Activated CD4-positive, alpha-beta T cell treated with anti-CD3 and anti-CD28 coated beads for 24 hours (primary cell): Measurements from ENCODE around the gene EPHA2.

Experiments
- DNase-seq, 2 donors: peaks; one replicate each; pipeline ENCODE4 v3.0.0-alpha.2; 2020; ENCODE audit warnings: low read depth in 2 of 2

The EPHA2 gene

DNA sequence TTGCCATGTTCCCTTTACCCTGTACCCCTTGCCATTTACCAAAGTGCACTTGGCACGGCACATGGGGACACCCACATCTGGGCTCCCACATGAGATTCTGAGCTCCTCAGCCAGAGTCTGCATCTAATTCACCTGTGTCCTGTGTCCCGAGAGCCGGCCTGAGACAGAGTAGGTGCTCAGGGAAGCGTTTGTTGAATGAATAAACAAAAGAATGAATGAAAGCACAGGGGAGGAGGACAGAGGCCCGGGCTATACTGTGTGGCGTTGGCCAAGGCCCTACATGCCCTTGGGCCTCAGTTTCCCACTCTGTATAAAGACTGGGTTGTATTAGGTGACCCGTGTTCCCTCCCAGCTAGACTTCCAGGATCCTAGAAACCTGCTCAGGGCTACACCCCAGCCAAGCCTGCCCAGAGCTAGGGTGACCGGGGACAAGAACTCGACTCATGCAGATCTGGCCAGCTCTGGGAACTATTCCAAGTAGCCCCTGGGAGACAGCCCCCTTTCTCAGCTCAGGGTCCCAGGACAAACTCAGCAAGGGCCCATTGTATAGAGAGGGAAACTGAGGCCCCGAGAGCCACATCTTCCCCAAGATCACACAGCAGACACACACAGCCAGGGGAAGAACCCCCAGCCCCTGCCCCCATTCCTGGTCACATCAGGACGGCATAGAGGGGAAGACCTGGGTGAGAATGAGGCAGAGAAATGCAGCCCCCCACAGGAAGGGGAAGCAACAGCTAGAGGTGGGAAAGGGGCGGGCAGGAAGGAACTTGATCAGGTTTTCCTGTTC lies 6.0 kb downstream of the EPHA2 start:
- DNase-seq: no peak

DNA sequence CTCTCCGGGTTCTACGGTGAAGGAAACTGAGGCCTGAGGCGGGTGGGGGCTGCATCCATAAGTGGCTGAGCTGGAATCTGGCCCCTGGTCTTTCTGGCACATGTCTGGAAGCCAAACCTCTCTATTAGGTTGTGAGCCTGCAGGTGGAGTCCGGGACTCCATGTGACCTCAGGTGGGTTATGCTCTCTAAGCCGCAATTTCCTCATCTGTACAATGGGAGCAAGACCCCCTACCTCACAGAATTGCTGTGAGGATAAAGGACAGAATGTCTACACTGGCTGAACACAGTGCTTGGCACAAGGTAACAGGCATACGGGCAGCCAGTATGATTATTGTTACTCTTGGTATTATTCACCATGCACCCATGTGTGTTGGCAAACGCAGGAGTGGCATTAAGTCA lies 6.7 kb downstream of the EPHA2 start:
- DNase-seq: no peak

DNA sequence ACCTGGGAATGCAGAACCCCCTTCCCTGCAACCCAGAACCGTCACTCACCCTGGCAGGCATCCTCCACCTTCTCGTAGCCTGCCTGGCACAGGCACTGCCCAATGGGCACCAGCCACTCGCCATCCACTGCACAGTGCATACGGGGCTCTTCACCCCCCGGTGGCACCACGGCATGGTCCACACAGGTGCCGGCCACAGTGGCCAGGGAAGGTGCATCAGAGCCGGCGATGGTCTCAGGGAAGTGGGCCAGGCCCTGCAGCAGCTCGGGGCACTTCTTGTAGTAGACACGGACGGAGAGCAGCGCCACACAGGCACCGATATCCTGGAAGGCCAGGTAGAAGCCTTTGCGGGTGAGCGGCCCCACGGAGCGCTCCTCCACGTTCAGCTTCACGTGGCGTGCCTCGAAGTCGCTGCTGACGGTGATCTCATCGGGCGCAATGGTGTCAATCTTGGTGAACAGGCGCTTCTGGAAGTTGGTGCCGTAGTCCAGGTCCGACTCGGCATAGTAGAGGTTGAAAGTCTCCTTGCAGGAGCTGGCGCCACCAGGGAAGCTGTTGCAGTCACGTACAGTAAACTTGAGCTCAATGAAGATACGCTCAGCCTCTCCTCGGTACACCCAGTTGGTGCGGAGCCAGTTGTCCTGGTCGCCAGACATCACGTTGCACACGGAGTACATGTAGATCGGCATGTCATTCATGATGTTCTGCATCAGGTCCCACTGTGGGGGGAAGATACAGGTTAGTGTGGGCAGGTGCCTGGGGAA lies 7.4 kb downstream of the EPHA2 start:
- no peak for DNase-seq

DNA sequence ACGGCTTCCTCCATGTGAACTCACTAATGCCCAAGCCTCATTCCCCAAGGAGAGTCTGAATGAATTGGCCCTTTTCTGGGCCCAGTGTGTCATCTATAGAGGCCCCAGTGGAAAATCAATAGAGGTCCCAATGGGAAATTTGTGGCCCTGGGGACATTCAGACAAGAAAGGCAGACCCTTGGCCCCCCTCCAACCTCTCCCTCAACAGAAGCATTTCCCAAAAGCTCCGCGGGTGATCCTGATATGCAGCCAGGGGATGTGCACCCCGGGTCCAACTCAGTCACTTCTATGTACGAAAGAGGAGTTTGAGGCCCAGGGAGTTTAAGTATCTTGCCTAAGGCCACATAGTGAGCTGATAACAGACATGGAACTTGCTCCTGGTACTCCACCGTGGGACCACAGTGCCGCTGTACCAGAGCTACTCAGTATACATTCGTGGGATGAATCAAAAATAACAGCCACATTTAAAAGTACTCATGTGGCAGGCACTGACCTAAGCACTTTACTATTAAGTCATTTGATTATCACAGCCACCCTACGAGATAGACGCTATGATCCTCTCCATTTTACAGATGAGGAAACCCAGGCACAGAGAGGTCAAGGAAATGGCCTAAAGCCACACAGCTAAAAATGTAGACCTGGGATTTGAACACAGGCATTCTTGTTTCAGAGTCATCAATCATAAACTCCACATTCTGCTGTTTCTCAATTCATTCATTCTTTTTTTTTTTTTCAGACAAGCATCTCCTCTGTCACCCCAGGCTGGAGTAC lies 8.5 kb downstream of the EPHA2 start:
- DNase-seq: no peak

DNA sequence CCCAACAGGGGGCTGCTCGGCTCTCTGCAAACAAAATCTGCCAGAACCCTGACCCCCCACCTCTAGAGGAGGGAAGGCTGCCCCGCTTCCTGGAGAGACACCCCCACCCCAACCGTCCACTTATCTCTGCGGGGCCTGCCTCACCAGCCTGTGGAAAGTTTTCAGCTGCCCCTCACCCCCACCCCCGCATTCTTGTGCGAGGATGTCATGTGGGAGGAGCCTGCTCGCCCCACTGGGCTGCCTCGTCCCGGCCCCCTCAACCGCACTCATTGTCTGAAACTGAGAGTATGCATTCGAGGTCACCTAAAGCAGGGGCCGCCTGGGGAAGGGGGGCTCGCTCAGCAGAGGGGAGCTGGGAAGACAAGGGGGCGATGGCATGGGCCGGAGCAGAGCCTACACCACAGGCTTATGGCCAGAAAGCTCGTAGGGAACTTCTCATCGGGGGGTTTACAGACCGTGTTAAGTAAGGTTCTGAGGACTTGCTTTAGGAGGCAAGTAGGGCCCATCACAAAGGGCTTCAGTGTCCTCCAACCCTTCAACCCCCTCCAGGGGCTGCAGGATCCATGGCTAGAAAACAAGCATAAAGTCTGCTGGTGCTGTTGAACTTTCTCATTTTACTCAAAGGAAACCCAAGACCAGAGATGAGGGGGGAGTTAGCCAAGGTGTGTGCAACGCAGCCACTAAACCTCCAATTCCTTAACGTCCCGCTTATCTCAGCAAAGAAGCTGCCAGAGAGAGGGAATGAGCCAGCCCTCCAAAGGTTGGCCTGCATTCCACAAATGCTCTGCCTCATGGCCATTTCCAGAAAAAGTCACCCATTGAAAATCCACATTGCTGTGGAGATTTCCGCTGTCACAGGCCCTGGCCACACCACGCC lies 9.4 kb downstream of the EPHA2 start:
- no peak for DNase-seq

DNA sequence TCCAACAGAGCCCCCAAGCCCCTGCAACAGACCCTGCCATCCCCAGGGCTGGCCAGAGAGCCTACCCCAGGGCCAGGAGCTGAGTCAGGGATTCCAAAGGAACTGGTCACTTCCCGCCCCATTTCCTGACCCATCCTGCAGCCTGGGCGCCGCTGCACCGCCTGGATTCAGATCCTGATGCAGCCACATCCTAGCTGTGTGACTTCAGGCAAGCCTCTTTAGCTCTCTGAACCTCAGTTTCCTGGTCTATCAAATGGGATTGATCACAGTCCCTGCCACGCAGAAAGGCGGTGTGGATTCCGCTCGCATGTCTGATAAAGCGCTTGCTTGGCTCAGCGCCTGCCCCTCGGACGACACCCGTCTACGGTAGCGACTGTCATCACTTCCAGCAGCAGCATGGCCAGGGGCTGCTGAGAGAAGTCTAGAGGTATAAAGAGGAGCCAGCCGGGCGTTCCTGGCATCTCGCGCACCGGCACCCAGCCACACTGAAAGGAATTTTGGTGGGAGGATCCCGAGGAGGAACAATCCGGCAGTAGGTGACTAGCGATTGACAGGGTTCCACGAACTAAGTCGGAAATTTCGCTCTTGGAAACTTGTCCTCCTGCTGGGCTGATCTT lies 10.1 kb downstream of the EPHA2 start:
- no peak for DNase-seq

DNA sequence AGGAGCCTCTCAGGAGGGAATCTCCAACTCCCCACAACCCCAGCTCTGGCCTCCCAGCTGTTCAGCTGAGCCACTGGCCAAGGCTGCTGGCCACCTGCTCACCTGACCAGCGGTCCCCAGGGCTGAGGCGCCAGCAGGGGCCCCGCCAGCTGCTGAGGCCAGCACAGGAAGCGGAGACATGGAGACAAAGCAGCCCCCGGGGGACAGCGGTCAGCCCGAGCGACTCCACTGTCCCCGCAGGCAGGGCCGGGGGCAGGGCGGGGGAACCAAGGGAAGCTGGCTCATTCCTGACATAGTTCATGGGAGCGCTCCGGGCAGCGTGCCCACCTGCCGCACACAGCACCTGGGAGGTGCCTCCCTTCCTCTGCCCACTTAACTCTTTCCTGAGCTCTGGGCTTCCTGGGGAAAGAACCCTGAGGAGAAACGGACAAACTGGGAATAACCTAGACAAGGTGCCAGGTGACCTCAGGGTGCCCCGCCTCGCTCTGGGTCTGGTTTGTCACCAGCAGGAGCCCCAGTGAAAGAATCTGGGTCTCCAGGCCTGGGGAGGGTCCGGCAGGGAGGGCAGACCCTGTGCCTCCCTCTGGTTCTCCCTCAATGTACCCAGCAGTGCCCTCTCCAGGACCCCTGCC lies 10.7 kb downstream of the EPHA2 start:
- no peak for DNase-seq

DNA sequence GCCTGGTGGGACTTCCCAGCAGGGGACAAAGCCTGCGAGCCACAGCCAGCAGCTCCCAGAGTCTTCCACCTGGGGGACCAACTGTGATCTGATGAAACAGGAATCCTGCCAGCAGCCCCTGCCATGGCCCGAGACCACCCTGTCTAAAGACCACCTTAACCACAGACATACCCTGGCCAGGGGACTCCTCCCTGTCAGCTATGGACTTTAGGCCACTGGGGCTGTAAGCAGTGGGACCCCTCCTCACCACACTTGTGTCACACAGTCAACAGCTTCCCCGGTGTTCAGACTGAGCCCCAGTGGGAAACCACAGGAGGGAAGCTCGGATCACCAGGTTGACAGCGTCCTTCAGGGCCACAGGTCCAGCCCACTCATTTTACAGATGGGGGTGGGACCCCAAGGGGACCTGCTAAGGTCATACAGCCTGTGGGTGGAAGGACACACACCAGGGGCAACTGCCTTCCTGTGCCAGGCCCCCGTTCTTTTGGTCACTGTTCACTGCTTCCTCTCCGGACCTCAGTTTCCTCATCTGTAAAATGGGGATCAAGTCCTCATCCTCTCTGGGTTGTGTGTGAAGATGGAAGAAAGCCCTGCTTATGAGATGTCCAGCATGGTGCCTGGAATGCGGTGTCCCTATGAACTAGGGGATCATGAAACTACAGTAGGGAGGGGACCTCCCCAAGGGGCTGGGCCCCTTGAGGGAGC lies 11.4 kb downstream of the EPHA2 start:
- DNase-seq: no peak

DNA sequence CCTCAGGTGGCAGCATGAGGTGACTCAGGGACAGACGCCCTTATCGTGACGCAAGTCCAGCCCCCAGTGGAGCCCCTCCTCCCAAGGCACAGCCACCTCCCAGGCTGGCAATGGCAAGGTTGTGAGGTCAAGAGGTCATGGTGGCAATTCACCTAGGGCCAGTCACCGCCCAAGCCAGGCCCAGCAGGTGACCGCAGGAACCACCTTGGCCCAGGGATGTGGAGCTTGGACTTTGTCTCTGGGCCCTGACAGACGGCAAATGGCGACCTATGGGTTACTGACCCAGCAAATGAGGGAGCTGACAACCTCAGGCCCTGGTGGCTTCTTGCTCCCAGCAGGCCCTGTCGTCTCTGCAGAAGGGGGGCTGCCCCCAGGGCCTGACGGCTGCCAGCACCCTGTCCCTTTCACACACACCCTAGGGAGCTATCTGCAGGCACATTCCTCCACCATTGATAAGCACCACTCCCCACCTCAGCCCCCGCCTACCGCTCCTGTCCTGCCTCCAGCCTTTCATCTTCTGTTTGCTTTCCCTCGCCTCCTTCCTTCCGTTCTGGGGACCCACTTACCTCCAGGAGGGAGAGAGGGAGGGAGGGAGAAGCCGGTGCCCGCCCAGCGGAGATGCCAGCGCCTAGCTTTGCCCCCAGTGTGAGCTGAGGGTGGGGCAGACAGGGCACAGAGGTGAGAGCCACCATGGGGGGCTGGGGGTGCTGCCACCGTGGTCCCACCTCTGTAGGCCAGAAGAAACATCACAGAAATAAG lies 12.1 kb downstream of the EPHA2 start:
- DNase-seq: no peak

DNA sequence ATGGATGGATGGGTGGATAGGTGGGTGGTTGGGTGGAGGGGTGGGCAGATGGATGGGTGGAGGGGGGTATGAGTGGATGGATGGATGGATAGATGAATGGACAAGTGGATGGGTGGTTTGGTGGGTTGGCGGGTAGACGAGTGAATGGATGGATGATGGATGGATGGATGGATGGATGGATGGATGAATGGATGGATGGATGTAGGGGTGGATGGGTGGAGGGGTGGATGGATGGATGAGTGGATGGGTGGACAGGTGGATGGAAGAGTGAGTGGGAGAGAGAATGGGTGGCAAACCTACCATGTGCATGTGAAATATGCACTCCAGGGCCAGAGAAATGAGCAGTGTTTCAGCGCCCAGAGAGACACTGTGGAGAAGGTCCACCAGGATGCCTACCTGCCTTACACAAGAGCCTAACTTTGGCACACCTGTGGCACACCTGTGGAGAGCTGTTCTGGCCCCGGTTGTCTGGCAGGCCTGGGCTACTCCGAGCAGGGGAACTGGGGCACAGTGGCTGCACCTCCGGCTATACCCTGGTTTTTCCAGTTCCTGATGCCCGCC lies 12.8 kb downstream of the EPHA2 start:
- no peak for DNase-seq

DNA sequence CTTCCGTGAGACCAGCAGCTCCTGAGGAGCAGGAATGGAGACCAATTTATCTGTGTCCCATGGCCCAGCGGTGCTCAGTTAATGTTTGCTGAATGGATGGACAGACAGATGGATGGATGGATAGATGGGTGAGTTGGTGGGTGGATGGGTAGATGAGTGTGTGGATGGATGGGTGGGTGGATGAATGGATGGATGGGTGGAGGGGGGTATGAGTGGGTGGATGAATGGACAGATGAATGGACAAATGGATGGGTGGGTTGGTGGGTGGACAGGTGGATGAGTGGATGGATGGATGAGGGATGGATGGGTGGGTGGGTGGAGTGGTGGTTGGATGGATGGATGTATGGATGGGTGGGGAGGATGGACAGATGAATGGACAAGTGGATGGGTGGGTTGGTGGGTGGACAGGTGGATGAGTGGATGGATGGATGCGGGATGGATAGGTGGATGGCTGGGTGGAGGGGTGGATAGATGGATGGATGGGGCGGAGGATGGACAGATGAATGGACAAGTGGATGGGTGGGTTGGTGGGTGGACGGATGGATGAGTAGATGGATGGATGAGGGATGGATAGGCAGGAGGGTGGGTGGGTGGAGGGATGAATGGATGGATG lies 13.4 kb downstream of the EPHA2 start:
- no peak for DNase-seq

DNA sequence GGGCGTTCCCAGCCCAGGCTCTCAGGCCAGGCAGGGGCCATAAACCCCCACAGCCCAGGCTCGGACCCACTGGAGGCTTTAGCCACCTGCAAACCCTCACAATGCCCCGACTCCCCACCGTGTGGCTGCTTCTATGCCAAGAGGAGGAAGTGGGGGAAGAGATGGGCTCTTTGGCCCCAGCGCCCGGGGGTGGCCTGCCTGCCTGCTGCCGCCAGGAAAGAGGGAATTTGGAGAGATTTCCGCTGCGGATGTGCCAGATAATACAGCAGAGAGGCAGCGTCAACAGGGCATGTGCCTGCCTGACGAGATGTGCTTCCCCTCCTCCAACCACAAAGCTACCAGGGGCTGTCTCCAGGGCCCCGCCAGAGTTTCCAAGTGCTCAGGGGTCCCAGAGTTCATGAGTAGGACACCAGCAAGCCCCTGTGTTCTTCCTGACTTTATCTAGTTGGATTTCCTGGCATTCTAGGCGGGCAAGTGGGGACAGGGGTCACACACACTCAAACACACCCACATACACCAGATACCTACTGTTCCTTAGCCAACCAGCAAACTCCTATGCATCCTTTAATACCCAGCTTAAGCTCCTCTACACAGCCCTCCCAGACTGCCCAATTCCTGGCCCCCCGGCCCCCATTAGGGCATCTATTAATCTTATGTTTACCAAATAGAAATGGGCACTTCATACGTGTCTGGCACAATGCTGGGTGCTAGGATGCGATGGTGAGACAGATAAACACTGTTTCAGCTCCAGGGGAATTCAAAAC lies 14.1 kb downstream of the EPHA2 start:
- DNase-seq: no peak

DNA sequence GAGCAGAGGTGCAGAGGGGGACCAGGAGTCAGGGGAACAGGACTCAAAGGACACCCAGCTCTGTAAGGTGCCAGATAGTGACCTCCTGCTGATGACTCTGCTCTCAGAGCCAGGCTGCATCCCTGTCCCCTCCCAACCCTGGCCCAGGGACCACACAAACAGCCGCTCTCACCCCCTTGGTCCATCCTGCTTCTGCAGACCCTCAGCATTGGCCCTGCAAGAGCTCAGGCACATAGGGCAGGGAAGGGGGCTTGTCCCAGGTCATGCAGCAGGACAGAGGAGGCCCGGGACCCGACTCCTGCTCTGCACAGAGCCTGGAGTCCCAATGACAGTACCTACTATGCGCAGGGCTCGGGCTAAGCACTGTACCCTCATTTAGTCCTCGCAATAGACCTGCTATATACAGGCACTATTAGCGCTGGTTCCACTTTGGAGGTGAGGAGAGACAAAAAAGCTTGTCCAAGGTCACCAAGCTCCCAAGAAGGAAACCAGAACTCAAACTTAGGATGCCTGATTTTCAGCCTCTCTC lies 15.7 kb downstream of the EPHA2 start:
- no peak for DNase-seq

DNA sequence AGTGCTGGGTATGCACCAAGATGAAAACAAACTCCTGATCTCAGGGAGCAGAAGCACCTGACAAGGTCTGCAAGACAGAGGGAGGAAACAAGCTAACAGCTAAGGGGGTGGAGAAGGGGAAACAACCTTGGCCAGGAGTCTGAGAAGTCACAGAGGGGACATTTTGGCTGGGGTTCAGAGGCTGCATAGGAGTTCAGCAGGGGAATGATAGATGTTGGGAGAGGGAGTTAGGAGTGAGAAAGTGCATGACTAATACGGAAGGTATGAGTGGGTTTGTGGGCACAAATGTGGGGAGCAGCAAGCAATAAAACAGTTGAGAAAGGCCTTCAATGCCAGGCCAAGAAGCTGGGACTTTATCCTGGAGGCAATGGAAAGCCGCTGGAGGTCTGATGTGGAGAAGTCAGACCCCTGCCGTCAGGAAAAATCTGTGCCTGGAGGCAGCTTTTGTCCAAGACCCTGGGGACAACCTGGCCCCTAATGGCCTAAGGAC lies 16.4 kb downstream of the EPHA2 start:
- no peak for DNase-seq

DNA sequence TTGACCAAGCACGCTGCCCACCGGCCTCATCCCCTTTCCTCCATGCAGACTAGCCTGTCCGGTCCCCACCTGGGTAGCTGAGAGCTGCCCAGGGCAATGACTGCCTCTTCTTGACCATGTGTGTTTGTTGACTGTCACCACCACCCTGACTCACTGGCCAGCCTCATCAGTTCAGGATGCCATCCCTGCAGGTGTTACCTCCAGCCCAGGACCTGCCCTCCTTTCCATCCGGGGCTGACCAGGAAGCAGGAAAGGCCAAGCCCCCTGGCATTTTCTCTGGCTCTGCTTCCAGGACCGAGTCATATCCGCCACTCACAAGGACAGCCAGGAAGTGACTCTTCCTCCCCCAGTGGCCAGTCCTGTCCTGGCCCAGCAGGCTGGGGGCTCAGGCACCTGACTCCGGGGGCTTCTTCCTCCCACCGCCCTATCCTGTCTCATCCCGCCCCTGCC lies 17.1 kb downstream of the EPHA2 start:
- DNase-seq: no peak

DNA sequence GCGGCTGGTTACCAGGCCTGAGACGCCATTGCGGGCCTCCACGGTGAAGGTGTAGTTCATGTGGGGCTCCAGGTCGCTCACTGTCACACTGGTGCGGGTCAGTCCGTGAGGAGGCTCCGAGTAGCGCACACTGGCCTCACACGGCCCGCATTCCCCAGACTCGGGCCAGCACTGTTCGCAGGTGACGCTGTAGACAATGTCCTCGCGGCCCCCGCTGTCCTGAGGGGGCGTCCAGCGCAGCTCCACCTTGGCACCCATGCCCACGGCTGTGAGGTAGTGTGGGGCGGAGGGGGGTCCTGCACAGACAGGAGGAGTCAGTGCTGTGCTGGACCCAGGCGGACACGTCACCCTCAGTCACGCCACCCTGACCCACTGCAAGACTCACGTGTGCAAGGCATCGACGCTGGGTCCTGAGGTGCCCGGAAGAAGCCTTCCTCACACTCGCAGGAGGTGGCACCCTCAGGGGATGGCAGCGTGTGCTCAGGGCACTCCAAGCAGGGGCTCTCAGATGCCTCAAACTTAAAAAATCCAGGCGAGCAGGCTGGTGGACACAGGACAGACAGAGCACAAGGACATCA lies 17.9 kb downstream of the EPHA2 start:
- DNase-seq: no peak

DNA sequence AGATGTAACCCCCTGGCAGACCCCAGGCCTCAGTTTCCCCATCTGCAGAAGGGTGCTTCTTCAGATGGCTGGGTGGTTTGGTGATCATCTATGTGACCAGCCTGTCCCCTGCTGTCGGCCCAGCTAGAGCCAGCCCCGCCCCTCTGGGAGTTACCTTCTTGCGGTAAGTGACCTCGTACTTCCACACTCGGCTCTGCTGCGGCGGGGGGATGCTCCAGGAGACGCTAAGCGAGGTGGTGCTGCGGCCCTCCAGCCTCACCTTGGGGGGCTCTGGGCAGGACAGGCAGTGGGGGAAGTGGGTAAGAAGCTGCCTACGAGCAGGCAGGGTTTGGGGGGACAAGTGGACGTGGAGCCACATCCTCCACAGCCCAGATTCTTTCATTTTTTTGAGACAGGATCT lies 20.4 kb downstream of the EPHA2 start:
- no peak for DNase-seq
